Ovary (tissue), 3 donors: Measurements from ENCODE around the gene ZNF484.
"Not testable (repeated sequence)": the region's sequence is repeated elsewhere in the genome, so short reads cannot be mapped to it uniquely, and the experiment has no call there.

Experiments
- CTCF ChIP-seq, 3 donors: fragments of 450-650 bp in 2 of 3; fragments of 200-600 bp in 1 of 3; IDR thresholded peaks; one replicate each; pipeline versions ENCODE4 v1.5.1 to v1.8.0; 2016 to 2022; ENCODE audit warnings: antibody characterized with exemption in 3 of 3, mild to moderate bottlenecking in 1 of 3
- POLR2A ChIP-seq: fragments of 450-650 bp; IDR thresholded peaks from one replicate; pipeline ENCODE4 v1.6.1; 2017; ENCODE audit warnings: antibody characterized with exemption, mild to moderate bottlenecking, moderate library complexity
- donor health status: DM: no; HTN: no; CAD: no.

GRCh38 chr9:92796337-92796804 is 81.5 kb downstream of the ZNF484 start:
- TF ChIP-seq POLR2A; CTCF (IDR thresholded peaks at IDR 0.05): not testable (repeated sequence)
